Stimulated activated CD8-positive, alpha-beta memory T cell treated with anti-CD3 and anti-CD28 coated beads, Interleukin-15, amount 100 ng/mL, for 1 hour (primary cell): ENCODE measurements around the gene ODAD4.

Source experiments
- DNase-seq: peaks from one replicate; pipeline ENCODE4 v3.0.0-alpha.2; 2020; ENCODE audit warnings: low read depth

ODAD4 gene, protein sequence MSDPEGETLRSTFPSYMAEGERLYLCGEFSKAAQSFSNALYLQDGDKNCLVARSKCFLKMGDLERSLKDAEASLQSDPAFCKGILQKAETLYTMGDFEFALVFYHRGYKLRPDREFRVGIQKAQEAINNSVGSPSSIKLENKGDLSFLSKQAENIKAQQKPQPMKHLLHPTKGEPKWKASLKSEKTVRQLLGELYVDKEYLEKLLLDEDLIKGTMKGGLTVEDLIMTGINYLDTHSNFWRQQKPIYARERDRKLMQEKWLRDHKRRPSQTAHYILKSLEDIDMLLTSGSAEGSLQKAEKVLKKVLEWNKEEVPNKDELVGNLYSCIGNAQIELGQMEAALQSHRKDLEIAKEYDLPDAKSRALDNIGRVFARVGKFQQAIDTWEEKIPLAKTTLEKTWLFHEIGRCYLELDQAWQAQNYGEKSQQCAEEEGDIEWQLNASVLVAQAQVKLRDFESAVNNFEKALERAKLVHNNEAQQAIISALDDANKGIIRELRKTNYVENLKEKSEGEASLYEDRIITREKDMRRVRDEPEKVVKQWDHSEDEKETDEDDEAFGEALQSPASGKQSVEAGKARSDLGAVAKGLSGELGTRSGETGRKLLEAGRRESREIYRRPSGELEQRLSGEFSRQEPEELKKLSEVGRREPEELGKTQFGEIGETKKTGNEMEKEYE

GRCh38 chr17:41930009-41930832 lies at the start of gene ODAD4:
Gene ODAD4, plus strand, starts transcription at chr17:41930617. Its CDS starts 107 bp downstream, at chr17:41930724.
- DNase-seq = peak; percentile 90

DNA sequence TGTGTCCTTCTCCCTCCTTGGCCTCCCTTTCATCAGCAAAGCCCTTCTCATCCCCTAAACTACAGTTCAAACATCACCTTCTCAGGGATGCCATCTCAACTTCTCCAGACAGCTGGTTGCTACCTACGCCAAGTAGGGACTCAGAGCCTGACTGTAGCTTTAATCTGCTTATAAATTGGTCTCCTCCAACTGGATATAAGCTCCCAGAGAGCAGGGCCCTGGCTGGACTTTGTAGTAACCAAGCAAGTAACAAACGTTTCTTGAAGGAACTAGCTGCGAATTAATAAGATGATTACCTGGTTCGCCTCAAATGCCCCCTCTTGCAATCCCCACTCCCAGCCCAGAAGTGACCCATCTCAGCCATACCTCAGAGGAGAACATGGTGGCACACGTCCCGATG lies 47.7 kb upstream of the ODAD4 start:
- DNase-seq = no peak

DNA sequence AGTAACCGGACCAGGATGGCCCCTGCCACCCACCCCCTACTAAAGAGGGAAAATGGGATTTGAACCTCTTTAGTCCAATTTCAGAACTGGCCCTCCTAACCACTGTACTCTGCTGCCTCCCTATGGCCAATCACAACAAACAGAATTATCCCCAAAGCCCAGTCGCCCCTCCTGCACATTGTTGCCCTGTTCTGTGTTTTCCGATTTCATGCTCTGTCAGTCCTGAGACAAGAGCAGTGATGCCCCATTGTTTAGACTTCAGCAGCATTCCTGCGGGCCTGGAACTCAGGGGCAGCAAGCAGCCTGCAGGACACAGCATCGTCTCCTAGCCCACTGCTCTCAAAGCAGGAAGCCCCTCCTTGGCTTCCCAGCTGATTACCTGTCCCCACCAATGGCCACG lies 44.7 kb upstream of the ODAD4 start:
- no peak for DNase-seq

GRCh38 chr17:41888332-41888965 lies 42.0 kb upstream of the ODAD4 start:
- no peak for DNase-seq

- no peak for DNase-seq
These were observed 39.0 kb upstream of the ODAD4 start for GRCh38 chr17:41891135-41892020.

GRCh38 chr17:41892021-41892376 lies 38.4 kb upstream of the ODAD4 start:
- DNase-seq = no peak

- no peak for DNase-seq
These were observed 37.0 kb upstream of the ODAD4 start for GRCh38 chr17:41893384-41893783.

DNA sequence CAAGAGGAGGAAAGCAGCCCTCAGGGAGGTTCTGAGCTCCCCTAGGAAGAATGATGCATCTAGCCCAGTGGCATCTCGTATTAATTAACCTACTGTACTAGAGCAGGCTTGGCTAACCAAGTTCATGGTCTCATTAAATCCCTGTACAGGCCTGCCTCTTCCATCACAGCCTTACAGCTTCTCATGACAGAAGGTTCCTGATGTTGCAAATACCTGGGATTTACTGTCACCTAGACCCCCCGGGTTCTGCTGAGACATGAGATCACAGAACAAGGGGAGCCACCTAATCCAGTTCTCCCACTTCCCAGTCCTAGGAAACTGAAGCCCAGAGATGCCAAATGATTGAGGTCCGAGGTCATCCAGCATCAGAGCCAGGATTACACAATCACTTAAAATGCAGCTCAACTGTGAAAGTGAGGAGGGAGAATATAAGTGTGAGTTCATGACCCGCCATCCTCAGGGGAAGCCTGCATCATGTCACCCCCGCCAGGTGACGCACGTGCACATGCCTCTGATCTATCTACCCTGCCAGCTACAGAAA lies 35.6 kb upstream of the ODAD4 start:
- no peak for DNase-seq

DNA sequence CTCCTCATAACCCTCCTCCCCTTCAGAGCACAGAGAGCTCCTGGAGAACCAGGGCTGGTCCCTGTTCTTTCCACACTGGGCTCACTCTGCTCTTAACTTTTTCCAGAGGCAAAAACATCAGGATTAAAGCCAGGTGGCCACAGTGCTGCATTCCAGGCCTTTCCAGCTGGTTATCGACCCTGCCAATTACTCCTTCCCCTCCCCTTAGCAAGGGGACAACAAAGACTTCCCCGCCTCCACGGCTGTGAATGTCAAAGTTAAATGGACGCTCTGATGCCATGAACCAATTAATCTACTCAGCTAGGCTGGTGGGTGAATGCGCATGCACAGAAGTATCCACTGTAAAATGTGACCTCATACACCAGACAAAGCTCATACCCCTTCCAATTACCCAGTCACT lies 34.8 kb upstream of the ODAD4 start:
- no peak for DNase-seq

- DNase-seq = no peak
These were observed 33.7 kb upstream of the ODAD4 start for GRCh38 chr17:41896726-41897125.

GRCh38 chr17:41901646-41902045 lies 28.8 kb upstream of the ODAD4 start:
- DNase-seq = no peak

- DNase-seq = no peak
These were observed 26.1 kb upstream of the ODAD4 start for GRCh38 chr17:41904242-41904841.

GRCh38 chr17:41905172-41905571 lies 25.2 kb upstream of the ODAD4 start:
- no peak for DNase-seq

DNA sequence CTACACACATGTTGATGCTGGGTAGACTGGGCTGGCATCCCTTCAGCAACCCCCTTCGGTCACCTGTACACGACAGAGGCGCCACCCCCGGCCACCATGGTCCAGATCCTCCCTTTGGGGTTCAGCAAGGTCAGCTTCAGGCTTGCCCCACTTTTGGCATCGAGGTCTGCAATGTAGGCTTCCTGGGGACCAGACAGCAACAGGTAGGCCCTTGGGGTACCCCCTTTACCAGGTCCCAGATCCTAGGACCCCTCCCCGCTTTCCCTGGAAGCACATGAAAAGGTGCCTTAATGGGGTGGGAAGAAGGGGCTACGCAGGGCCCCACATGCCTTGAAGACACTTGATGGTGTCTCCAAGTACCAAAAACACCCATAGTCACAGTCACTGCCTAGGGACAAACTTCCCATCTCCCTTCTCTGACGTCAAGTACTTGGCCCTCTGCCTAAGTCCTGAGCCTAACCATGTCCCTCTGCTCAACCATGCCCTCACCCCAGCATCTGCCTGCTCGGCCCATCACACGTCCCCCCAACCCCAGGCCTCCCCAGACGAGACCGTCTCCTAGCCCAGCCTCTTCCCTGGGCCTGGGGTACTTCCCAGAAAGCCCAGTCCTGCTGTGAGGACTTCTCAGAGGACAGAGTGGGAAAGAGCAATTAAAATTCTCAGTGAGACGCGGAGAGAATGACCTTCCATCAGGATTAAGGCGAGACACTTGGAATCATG lies 23.8 kb upstream of the ODAD4 start:
- no peak for DNase-seq

GRCh38 chr17:41907185-41907556 lies 23.2 kb upstream of the ODAD4 start:
- DNase-seq = no peak

DNA sequence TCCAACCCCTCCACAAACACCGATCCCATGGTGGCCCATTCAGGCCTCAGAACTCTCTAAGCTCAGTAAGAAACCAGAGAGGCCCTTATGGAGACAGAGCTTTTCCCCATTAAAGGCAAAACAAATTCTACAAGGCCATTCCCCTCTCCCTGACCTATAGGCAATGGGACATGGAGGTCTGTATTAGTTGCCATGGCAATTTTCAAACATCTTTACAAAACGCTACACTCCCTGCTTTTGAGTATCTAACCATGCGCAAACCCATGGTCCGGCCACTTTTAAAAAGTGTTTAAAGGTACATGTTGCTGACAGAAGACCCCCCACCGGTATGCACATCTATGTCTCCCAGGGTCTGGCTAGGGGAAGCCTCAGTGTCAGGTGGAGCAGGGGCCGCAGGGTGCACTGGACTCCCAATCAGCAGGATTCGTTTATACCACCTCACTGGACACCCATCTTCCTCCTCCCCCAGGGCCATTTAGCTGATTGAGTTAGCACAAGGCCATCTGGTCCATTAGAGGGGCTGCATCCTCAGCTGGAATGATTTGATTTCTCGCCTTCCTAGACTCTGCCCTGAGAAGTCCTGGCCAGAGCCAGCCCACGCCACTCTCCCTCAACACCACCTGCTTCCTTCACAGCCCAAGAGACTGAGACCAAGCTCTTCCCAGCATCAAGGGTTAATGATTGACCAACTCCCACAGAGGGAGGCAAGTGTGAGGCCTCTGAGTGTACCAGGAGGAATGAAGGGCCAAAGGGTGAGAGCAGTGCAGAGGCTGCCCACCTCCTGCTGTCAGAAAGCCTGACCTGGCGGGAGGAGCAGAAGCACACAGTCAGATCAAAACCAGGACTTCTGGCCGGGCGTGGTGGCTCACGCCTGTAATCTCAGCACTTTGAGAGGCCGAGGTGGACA lies 22.5 kb upstream of the ODAD4 start:
- no peak for DNase-seq

- no peak for DNase-seq
These were observed 21.3 kb upstream of the ODAD4 start for GRCh38 chr17:41909088-41909487.

DNA sequence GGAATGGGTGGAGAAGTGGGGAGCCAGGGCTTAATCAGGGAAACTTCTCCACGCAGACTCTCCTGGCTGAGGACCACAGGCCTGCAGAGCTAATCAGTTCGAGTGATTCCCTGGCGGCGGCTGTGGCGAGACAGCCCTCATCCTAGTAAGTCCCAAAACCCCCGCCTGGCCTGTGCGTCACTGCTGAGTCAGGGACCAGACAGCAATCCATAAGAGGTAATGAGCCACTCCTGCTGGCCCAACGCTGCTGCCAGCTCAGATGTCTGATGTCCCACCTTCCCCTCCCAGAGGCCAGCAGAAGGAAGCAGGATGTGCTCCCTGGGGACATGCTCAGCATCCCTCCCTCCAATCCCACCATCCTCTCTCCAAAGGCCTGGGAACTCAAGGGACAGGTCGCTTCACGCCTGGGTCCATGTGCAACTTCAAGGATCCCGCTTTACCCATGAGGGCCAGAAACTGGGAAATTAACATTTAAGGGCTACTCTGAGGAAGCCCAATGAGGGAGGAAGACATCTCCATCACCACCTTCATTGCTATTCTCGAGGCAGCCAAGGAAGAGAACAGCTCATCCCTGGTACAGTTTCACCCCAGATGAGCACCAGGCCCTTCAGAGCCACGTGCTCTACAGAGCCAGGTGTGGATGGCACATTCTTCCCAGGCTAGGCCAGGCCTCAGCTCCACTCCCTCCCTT lies 19.6 kb upstream of the ODAD4 start:
- no peak for DNase-seq
